Left lung (tissue), 10 donors: Measurements from ENCODE around the gene CD3G. TPM values are rescaled to one million over a fixed set of nuclear protein-coding genes. Genes with fewer than 3 reads are reported as not detected.
"Not testable (repeated sequence)": the region's sequence is repeated elsewhere in the genome, so short reads cannot be mapped to it uniquely, and the experiment has no call there.

Experiments
- ATAC-seq: fragments of 200-7000 bp; cut with Tn5 transposase; one replicate; pipeline ENCODE4 v1.9.1; 2020; ENCODE audit warnings: moderate library complexity
- DNase-seq, 4 donors: peaks; one replicate each; pipeline ENCODE4 v3.0.0-alpha.2; 2013 to 2020
- H3K27ac ChIP-seq, 2 donors: fragments of 200-600 bp; sonication (generic) in 1 of 2; one replicate each; pipeline versions ENCODE4 v1.5.0 to v1.8.0; 2020 to 2021
- H3K27me3 ChIP-seq, 2 donors: fragments of 200-600 bp; sonication (generic) in 1 of 2; one replicate each; pipeline versions ENCODE4 v1.5.0 to v1.8.0; 2020 to 2021
- H3K36me3 ChIP-seq, 2 donors: fragments of 200-600 bp; sonication (generic) in 1 of 2; one replicate each; pipeline versions ENCODE4 v1.5.0 to v1.8.0; 2020 to 2021
- H3K4me1 ChIP-seq, 2 donors: fragments of 200-600 bp; one replicate each; pipeline ENCODE4 v1.8.0; 2021
- H3K4me3 ChIP-seq, 2 donors: fragments of 200-600 bp; sonication (generic) in 1 of 2; one replicate each; pipeline versions ENCODE4 v1.5.0 to v1.8.0; 2020 to 2021; ENCODE audit warnings: mild to moderate bottlenecking in 1 of 2
- H3K9me3 ChIP-seq, 2 donors: fragments of 200-600 bp; sonication (generic) in 1 of 2; one replicate each; pipeline versions ENCODE4 v1.5.0 to v1.8.0; 2020 to 2021
- intact Hi-C, 2 donors: fragments of 100-400 bp; cut with DNase I; formaldehyde crosslinking; loops; one replicate each; pipeline versions ENCODE4 v1.11.2 to v1.14.2; 2022
- polyA plus RNA-seq, 6 donors: library from polyadenylated mRNA; unstranded; fragments of 120-200 nt; gene quantifications; one replicate each; pipeline ENCODE4 v1.2.1, GENCODE V29; 2013; ENCODE audit not compliant: insufficient read length in 6 of 6
- total RNA-seq, 2 donors: library from RNA; stranded (reverse); fragmentation: NEBNext Ultra II Directional; extraction: Animal tissue kit (Norgen Biotek cat#: 25700); gene quantifications; one replicate each; pipeline ENCODE4 v1.2.1, GENCODE V29; 2021
- TF ChIP-seq, protein P1 (sequence below), 2 donors: fragments of 200-600 bp; sonication (generic) in 1 of 2; IDR thresholded peaks; one replicate each; pipeline versions ENCODE4 v1.5.0 to v1.8.0; 2021; ENCODE audit warnings: antibody characterized with exemption in 2 of 2
- donor health status: DM: no; HTN: yes; CAD: no.
- donor health status: DM: no; HTN: no; CAD: no.

The CD3G gene
- total and polyA plus RNA-seq, 8 donors, result 0.43 to 3.8 (median 0.99) TPM

DNA sequence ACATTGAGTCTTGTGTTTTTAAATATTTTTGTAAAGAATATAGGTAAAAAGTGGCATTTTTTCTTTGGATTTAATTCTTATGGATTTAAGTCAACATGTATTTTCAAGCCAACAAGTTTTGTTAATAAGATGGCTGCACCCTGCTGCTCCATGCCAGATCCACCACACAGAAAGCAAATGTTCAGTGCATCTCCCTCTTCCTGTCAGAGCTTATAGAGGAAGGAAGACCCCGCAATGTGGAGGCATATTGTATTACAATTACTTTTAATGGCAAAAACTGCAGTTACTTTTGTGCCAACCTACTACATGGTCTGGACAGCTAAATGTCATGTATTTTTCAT is 39.9 kb upstream of the CD3G start:
- Histone ChIP-seq H3K9me3 (no peaks in the 10 kb centered on the region), H3K4me1 (no peaks in the 10 kb centered on the region), H3K4me3 (no peak overlapping the region), H3K27me3 (no peaks in the 10 kb centered on the region), H3K36me3 (no peaks in the 10 kb centered on the region), H3K27ac (no peak overlapping the region)
- ATAC-seq (no peak), DNase-seq (no peak)
- intact Hi-C loops, result no loop called here
- TF ChIP-seq, protein P1, sequence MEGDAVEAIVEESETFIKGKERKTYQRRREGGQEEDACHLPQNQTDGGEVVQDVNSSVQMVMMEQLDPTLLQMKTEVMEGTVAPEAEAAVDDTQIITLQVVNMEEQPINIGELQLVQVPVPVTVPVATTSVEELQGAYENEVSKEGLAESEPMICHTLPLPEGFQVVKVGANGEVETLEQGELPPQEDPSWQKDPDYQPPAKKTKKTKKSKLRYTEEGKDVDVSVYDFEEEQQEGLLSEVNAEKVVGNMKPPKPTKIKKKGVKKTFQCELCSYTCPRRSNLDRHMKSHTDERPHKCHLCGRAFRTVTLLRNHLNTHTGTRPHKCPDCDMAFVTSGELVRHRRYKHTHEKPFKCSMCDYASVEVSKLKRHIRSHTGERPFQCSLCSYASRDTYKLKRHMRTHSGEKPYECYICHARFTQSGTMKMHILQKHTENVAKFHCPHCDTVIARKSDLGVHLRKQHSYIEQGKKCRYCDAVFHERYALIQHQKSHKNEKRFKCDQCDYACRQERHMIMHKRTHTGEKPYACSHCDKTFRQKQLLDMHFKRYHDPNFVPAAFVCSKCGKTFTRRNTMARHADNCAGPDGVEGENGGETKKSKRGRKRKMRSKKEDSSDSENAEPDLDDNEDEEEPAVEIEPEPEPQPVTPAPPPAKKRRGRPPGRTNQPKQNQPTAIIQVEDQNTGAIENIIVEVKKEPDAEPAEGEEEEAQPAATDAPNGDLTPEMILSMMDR (IDR thresholded peaks at IDR 0.05), result no peak

DNA sequence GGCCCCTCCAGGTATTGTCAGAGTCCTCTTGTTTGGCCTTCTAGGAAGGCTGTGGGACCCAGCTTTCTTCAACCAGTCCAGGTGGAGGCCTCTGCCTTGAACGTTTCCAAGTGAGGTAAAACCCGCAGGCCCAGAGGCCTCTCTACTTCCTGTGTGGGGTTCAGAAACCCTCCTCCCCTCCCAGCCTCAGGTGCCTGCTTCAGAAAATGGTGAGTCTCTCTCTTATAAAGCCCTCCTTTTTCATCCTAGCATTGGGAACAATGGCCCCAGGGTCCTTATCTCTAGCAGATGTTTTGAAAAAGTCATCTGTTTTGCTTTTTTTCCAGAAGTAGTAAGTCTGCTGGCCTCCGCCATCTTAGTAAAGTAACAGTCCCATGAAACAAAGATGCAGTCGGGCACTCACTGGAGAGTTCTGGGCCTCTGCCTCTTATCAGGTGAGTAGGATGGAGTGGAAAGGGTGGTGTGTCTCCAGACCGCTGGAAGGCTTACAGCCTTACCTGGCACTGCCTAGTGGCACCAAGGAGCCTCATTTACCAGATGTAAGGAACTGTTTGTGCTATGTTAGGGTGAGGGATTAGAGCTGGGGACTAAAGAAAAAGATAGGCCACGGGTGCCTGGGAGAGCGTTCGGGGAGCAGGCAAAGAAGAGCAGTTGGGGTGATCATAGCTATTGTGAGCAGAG is 39.4 kb upstream of the CD3G start, which contains the start of gene CD3E:
TSS of gene CD3E (plus strand) at position 163 of the 681 bp plus-strand sequence. CDS start at position 386, 223 bp downstream.
- TF ChIP-seq, protein P1 (IDR thresholded peaks at IDR 0.05), result no peak
- no peaks in the 10 kb centered on the region for H3K4me1 ChIP-seq
- H3K9me3 ChIP-seq, result no peaks in the 10 kb centered on the region
- no peaks in the 10 kb centered on the region for H3K27me3 ChIP-seq
- H3K36me3 ChIP-seq, result no peaks in the 10 kb centered on the region
- intact Hi-C loops, result no loop called here
- no peak for DNase-seq
- no peak for ATAC-seq
- H3K27ac ChIP-seq, result no peak within 1 kb of the TSS
- peak within 1 kb of the TSS in 1 of 2 donors; percentile 28 for H3K4me3 ChIP-seq

DNA sequence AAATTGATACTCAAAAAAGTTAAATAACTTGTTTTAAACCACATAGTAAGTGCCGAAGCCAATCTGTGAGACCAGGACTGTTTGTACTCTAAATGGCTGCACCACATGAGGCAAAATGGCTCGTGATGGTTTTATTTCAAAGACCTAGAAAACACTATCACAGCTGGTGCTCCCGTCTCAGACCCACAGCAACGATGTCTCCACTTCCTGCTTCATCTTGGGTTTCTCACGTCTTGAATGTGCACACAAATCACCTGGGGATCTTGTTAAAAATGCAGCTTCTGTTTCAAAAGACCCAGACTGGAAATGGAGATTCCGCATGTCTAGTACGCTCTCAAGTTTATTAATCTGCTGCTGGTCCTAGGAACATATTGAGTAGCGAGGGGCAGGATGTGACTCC is 38.4 kb upstream of the CD3G start:
- no peak for ATAC-seq
- no peaks in the 10 kb centered on the region for H3K27me3 ChIP-seq
- H3K36me3 ChIP-seq, result no peaks in the 10 kb centered on the region
- no peaks in the 10 kb centered on the region for H3K4me1 ChIP-seq
- TF ChIP-seq, protein P1 (IDR thresholded peaks at IDR 0.05), result no peak
- H3K9me3 ChIP-seq, result no peaks in the 10 kb centered on the region
- no peak for DNase-seq
- peak overlapping the region in 1 of 2 donors; percentile 28 for H3K4me3 ChIP-seq
- no peak overlapping the region for H3K27ac ChIP-seq
- intact Hi-C loops, result no loop called here

DNA sequence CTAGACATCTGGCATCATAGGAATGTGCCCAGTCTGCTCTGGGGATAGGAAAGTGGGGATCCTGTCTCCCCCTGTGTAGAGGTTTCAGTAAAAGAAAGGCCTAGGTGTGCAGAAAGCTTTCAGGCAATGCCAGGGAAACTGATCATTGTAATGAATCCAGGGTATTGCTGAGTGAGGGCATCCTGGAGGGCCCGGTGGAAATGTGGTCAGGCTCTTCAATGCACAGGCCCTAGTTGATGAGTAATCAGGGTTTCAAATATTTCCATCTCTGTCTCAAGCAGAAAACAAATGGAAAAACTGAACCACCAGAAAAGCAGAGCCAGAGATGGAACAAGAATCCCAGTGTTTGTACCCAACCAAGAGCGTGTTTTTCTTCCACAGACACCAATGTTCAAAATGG is 37.6 kb upstream of the CD3G start:
- DNase-seq (no peak), ATAC-seq (no peak)
- no peak overlapping the region for H3K4me3 ChIP-seq
- no peaks in the 10 kb centered on the region for H3K27me3 ChIP-seq
- TF ChIP-seq, protein P1 (IDR thresholded peaks at IDR 0.05), result no peak
- no peak overlapping the region for H3K27ac ChIP-seq
- H3K36me3 ChIP-seq, result no peaks in the 10 kb centered on the region
- no peaks in the 10 kb centered on the region for H3K4me1 ChIP-seq
- intact Hi-C loops, result no loop called here
- H3K9me3 ChIP-seq, result no peaks in the 10 kb centered on the region

DNA sequence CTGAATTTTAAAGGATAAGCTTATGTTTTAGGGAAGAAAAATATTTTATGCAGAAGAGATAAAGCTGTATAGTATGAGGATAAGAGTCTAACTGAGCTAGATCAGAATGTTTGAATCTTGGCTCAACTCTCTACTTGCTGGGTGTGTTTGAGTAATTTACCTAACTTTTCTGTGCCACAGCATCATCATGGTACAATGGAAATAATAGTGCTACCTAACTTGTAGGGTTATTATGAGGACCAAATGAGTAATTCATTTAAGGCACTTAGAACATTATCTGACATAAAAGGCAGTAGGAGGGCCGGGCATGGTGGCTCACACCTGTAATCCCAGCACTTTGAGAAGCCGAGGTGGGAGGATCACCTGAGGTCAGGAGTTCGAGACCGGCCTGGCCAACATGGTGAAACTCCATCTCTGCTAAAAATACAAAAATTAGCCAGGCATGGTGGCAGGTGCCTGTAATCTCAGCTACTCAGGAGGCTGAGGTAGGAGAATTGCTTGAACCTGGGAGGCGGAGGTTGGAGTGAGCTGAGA is 35.1 kb upstream of the CD3G start:
- H3K4me1 ChIP-seq, DNase-seq, H3K4me3 ChIP-seq, ATAC-seq, H3K36me3 ChIP-seq, H3K9me3 ChIP-seq, intact Hi-C loops, H3K27ac ChIP-seq: not testable (repeated sequence)
- peaks cover 0 to 13% of the 10 kb centered on the region in 2 donors for H3K27me3 ChIP-seq
